CD8-positive, alpha-beta memory T cell (primary cell): Measurements from ENCODE around the gene CNTNAP1. TPM values are rescaled to one million over a fixed set of nuclear protein-coding genes. Genes with fewer than 3 reads are reported as not detected.
"Not testable (repeated sequence)": the region's sequence is repeated elsewhere in the genome, so short reads cannot be mapped to it uniquely, and the experiment has no call there.

Experiments
- CTCF ChIA-PET: fragments of 350-600 bp; sonication (Branson Sonifier 250); formaldehyde crosslinking; loops from one replicate; lab custom pipeline; 2021; ENCODE audit warnings: antibody characterized with exemption; lab: Charles Lee
- POLR2A ChIA-PET: fragments of 350-600 bp; sonication (Branson Sonifier 250); formaldehyde crosslinking; loops from one replicate; lab custom pipeline; 2021; ENCODE audit warnings: antibody characterized with exemption; lab: Charles Lee
- DNase-seq, 5 donors: peaks; one replicate each; pipeline versions ENCODE4 v3.0.0 to v3.0.0-alpha.2; 2020 to 2022; ENCODE audit warnings: mixed read lengths in 1 of 5
- H3K27ac ChIP-seq: one replicate; pipeline ENCODE4 v1.7.0; 2013; ENCODE audit warnings: low read depth, mild to moderate bottlenecking, low read length, moderate library complexity
- H3K27me3 ChIP-seq: 2 replicates; pipeline ENCODE4 v1.7.0; 2013; ENCODE audit warnings: low read length, mild to moderate bottlenecking; ENCODE audit not compliant: insufficient read depth, poor library complexity, severe bottlenecking
- H3K36me3 ChIP-seq: 2 replicates; pipeline ENCODE4 v1.7.0; 2013; ENCODE audit warnings: mild to moderate bottlenecking, low read length, moderate library complexity; ENCODE audit not compliant: insufficient read depth
- H3K4me1 ChIP-seq: 2 replicates; pipeline ENCODE4 v1.7.0; 2013; ENCODE audit warnings: mild to moderate bottlenecking, low read length, moderate library complexity; ENCODE audit not compliant: insufficient read depth
- H3K4me3 ChIP-seq: 2 replicates; pipeline ENCODE4 v1.7.0; 2013; ENCODE audit warnings: mild to moderate bottlenecking, low read length
- H3K9me3 ChIP-seq: 2 replicates; pipeline ENCODE4 v1.7.0; 2013; ENCODE audit warnings: mild to moderate bottlenecking, low read length
- H3K27ac Mint-ChIP-seq, 8 donors: one replicate each; pipeline ENCODE4 v1.8.0; 2020 to 2021; ENCODE audit warnings: mixed read lengths in 8 of 8, mild to moderate bottlenecking in 6 of 8, inconsistent platforms in 3 of 8, moderate library complexity in 3 of 8
- H3K27me3 Mint-ChIP-seq, 2 donors: one replicate each; pipeline ENCODE4 v1.8.0; 2020 to 2021; ENCODE audit warnings: mixed read lengths in 2 of 2, mild to moderate bottlenecking in 1 of 2, moderate library complexity in 1 of 2
- H3K36me3 Mint-ChIP-seq, 3 donors: one replicate each; pipeline ENCODE4 v1.8.0; 2020 to 2021; ENCODE audit warnings: mixed read lengths in 3 of 3, inconsistent platforms in 1 of 3, mild to moderate bottlenecking in 1 of 3
- H3K4me1 Mint-ChIP-seq, 3 donors: one replicate each; pipeline ENCODE4 v1.8.0; 2020 to 2021; ENCODE audit warnings: mixed read lengths in 3 of 3, inconsistent platforms in 1 of 3, mild to moderate bottlenecking in 1 of 3
- H3K4me3 Mint-ChIP-seq, 7 donors: one replicate each; pipeline ENCODE4 v1.8.0; 2020 to 2021; ENCODE audit warnings: mixed read lengths in 7 of 7, mild to moderate bottlenecking in 6 of 7, moderate library complexity in 4 of 7, inconsistent platforms in 2 of 7
- H3K9me3 Mint-ChIP-seq, 5 donors: one replicate each; pipeline ENCODE4 v1.8.0; 2020 to 2022; ENCODE audit warnings: mixed read lengths in 5 of 5, mild to moderate bottlenecking in 3 of 5, moderate library complexity in 2 of 5, inconsistent platforms in 1 of 5
- polyA plus RNA-seq: library from polyadenylated mRNA; unstranded; fragments of 300-500 nt; fragmentation: Illumina TruSeq; gene quantifications from one replicate; pipeline ENCODE4 v1.2.3, GENCODE V29; 2021
- total RNA-seq, 2 experiments: library from RNA; stranded (reverse); gene quantifications; one replicate each; pipeline ENCODE4 v1.2.3, GENCODE V29; 2021

The CNTNAP1 gene
- total and polyA plus RNA-seq, 3 experiments from 2014 or later: 1.1 to 1.7 (median 1.2) TPM

- H3K4me1 ChIP-seq: peaks cover 1% of the 10 kb centered on the region
- Mint-ChIP-seq H3K4me3 (peak overlapping the region in 1 of 7 donors; percentile 54), H3K36me3 (peaks cover 0 to 3% (median 0%) of the 10 kb centered on the region in 3 donors), H3K4me1 (peaks cover 5 to 7% (median 7%) of the 10 kb centered on the region in 3 donors), H3K27me3 (peaks cover 21 to 22% of the 10 kb centered on the region in 2 donors), H3K9me3 (no peaks in the 10 kb centered on the region), H3K27ac (no peak overlapping the region)
- ChIA-PET CTCF (interaction anchor here (1.0 kb wide), 1 partner anchor 30 kb away, joined by 3 read pairs; no protein-coding TSS in a partner anchor), POLR2A (no interaction called here)
- H3K36me3 ChIP-seq: no peaks in the 10 kb centered on the region
- no peak overlapping the region for H3K27ac ChIP-seq
- no peaks in the 10 kb centered on the region for H3K9me3 ChIP-seq
- no peaks in the 10 kb centered on the region for H3K27me3 ChIP-seq
- no peak overlapping the region for H3K4me3 ChIP-seq
- no peak for DNase-seq
Measured at GRCh38 chr17:42653179-42654124, 28.9 kb upstream of the CNTNAP1 start.

DNA sequence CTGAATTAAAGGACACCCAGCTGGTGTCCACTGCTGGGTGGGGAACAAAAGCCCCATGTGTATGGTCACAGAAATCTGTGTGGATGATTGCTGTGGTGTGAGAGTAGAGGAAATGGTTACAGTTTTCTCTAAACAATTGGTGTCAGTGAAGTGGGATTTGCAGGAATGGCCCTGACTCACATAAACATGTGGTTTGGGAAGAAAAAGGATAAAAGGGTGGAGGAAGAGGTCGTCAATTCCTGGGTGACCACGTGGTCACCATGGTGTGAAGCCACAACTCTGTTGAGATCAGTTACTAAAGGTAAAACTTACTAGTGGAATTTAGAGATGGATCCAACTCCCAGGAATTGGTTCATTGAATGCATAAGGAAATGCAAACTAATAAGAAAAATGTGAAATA, 26.8 kb upstream of the CNTNAP1 start:
- H3K4me1 ChIP-seq: peaks cover 5% of the 10 kb centered on the region
- H3K4me1 Mint-ChIP-seq: peaks cover 11 to 24% (median 13%) of the 10 kb centered on the region in 3 donors
- H3K27me3 ChIP-seq: no peaks in the 10 kb centered on the region
- no peak overlapping the region for H3K27ac ChIP-seq
- H3K36me3 Mint-ChIP-seq: peaks cover 2 to 3% (median 2%) of the 10 kb centered on the region in 3 donors
- H3K27me3 Mint-ChIP-seq: peaks cover 18 to 19% of the 10 kb centered on the region in 2 donors
- H3K36me3 ChIP-seq: no peaks in the 10 kb centered on the region
- ChIA-PET POLR2A (no interaction called here), CTCF (no interaction called here)
- DNase-seq: no peak
- H3K27ac Mint-ChIP-seq: no peak overlapping the region
- H3K4me3 ChIP-seq: no peak overlapping the region
- H3K9me3 Mint-ChIP-seq: no peaks in the 10 kb centered on the region
- H3K9me3 ChIP-seq: no peaks in the 10 kb centered on the region
- peak overlapping the region in 1 of 7 donors; percentile 23 for H3K4me3 Mint-ChIP-seq

DNA sequence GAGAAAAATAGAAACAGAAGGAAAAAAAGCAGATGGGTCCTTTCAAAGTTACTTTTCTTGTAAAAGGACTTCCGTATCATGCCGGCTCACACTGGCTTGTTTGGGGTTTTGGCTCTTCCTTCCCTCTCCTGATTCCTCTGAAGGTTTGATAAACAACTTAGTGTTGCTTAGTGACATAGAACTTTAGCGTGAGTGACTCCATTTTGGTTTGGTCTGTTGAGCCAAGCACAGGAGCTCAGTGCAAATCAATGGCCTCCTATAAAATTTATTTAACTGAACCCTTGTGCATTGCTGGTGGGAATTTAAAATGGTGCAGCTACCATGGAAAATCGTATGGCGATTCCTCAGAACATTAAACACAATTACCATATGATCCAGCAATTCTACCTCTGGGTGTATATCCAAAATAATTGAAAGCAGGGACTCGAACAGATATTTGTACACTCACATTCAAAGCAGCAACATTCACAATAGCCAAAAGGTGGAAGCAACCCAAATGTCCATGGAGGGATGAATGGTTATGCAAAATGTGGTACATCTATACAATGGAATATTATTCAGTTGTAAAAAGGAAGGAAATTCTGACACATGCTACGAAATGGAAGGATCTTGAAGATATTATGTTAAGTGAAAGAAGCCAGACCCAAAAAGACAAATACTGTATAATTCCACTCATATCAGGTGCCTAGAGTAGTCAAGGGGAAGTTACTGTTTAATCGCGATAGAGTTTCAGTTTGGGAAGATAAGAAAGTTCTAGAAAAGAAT, 24.3 kb upstream of the CNTNAP1 start:
- Mint-ChIP-seq H3K9me3 (no peaks in the 10 kb centered on the region), H3K36me3 (peaks cover 3 to 5% (median 3%) of the 10 kb centered on the region in 3 donors), H3K27ac (peak overlapping the region in 2 of 8 donors; percentile 49 to 57), H3K4me1 (peaks cover 13 to 25% (median 14%) of the 10 kb centered on the region in 3 donors), H3K4me3 (peak overlapping the region; percentile 86 to 94 (median 92)), H3K27me3 (peaks cover 12% of the 10 kb centered on the region in 2 donors)
- ChIA-PET POLR2A (no interaction called here), CTCF (interaction anchor here (0.8 to 1.4 kb wide), 2 partner anchors 13 to 21 kb away, joined by 3 read pairs; no protein-coding TSS in a partner anchor)
- no peak for DNase-seq
- Histone ChIP-seq H3K27ac (no peak overlapping the region), H3K4me1 (peaks cover 5% of the 10 kb centered on the region), H3K9me3 (no peaks in the 10 kb centered on the region), H3K4me3 (no peak overlapping the region), H3K36me3 (no peaks in the 10 kb centered on the region), H3K27me3 (no peaks in the 10 kb centered on the region)

- DNase-seq: peak; percentile 50 to 82 (median 67)
- no peaks in the 10 kb centered on the region for H3K9me3 Mint-ChIP-seq
- H3K27ac Mint-ChIP-seq: peak within 1 kb of the TSS in 7 of 8 donors; percentile 49 to 93 (median 77)
- H3K36me3 ChIP-seq: no peaks in the 10 kb centered on the region
- CTCF ChIA-PET: interaction anchor here (0.6 to 1.0 kb wide), 5 partner anchors 15 to 24 kb away, joined by 3 read pairs; no protein-coding TSS in a partner anchor
- peak within 1 kb of the TSS; percentile 86 for H3K4me3 ChIP-seq
- H3K36me3 Mint-ChIP-seq: peaks cover 3 to 13% (median 3%) of the 10 kb centered on the region in 3 donors
- peaks cover 7 to 8% of the 10 kb centered on the region in 2 donors for H3K27me3 Mint-ChIP-seq
- no peaks in the 10 kb centered on the region for H3K27me3 ChIP-seq
- H3K4me3 Mint-ChIP-seq: peak within 1 kb of the TSS; percentile 86 to 94 (median 92)
- H3K27ac ChIP-seq: no peak within 1 kb of the TSS
- no peaks in the 10 kb centered on the region for H3K9me3 ChIP-seq
- POLR2A ChIA-PET: interaction anchor here (0.5 kb wide), 1 partner anchor 130 kb away, joined by 3 read pairs; no protein-coding TSS in a partner anchor
- H3K4me1 ChIP-seq: peaks cover 5% of the 10 kb centered on the region
- H3K4me1 Mint-ChIP-seq: peaks cover 13 to 25% (median 14%) of the 10 kb centered on the region in 3 donors
Measured at GRCh38 chr17:42659079-42659931, 23.0 kb upstream of the CNTNAP1 start, which contains the start of gene TUBG2. TSS of gene TUBG2 (plus strand) at chr17:42659284. CDS start at chr17:42659504, 220 bp downstream.

DNA sequence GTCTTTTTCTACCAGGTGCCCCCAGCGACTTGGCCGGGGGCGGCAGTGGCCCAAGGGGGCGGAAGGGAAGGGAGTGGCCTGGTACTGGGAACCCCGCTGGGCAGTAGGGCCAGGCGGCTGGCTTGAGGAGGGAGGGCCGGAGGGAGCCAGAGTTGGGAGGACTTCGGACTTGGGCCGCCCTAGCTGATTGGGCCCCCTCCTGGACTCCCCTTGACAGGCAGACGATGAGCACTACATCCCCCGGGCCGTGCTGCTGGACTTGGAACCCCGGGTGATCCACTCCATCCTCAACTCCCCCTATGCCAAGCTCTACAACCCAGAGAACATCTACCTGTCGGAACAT, 22.4 kb upstream of the CNTNAP1 start:
- H3K27ac ChIP-seq, H3K4me1 ChIP-seq, H3K27ac Mint-ChIP-seq, H3K27me3 Mint-ChIP-seq, H3K27me3 ChIP-seq, H3K9me3 Mint-ChIP-seq, DNase-seq, H3K36me3 ChIP-seq, POLR2A ChIA-PET, H3K4me3 ChIP-seq, H3K9me3 ChIP-seq: not testable (repeated sequence)
- peaks cover 3 to 15% (median 3%) of the 10 kb centered on the region in 3 donors for H3K36me3 Mint-ChIP-seq
- H3K4me1 Mint-ChIP-seq: peaks cover 13 to 25% (median 14%) of the 10 kb centered on the region in 3 donors
- peak overlapping the region; percentile 9 to 94 (median 89) for H3K4me3 Mint-ChIP-seq
- CTCF ChIA-PET: interaction anchor here (0.6 to 1.0 kb wide), 3 partner anchors 14 to 20 kb away, joined by 3 read pairs; no protein-coding TSS in a partner anchor

DNA sequence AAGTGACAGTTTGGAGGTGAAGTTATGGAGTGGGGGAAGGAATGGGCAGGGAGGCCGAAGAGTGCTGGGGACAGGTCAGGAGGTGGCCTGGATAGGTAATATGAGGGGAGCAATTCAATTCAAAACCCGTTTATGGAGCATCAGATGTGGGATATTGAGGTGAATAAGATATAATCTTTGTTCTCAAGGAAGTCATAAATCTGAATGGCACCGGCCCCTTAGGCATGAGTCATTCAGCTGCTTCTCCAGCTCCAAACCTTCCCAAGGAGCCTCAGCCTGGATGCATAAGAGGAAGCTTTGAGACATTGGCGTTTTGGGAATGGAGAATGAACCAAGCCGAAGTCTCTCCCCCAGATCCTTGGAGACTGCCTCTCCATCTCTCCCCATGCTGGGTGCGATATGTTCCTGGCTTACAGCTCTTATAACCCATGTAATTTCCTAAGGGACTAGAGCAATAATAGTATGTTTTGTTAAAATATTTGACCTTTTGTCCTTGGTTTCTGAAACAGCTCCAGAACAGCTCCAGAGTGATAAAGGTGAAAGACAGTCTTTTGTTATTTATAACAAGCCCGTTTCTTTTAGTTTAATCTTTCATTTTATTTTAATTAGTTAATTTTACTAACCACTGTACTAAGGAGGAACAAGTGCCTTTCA, 21.5 kb upstream of the CNTNAP1 start:
- H3K27ac Mint-ChIP-seq: peak overlapping the region in 3 of 8 donors; percentile 0 to 45 (median 18)
- no peaks in the 10 kb centered on the region for H3K36me3 ChIP-seq

More for the DNA sequence above, 21.5 kb upstream of the CNTNAP1 start:
- H3K4me1 Mint-ChIP-seq: peaks cover 12 to 22% (median 14%) of the 10 kb centered on the region in 3 donors
- Histone ChIP-seq H3K27ac (no peak overlapping the region), H3K27me3 (no peaks in the 10 kb centered on the region), H3K9me3 (no peaks in the 10 kb centered on the region), H3K4me1 (peaks cover 5% of the 10 kb centered on the region), H3K4me3 (no peak overlapping the region)
- peak overlapping the region in 6 of 7 donors; percentile 9 to 62 (median 26) for H3K4me3 Mint-ChIP-seq
- H3K27me3 Mint-ChIP-seq: peaks cover 2% of the 10 kb centered on the region in 2 donors
- ChIA-PET CTCF (interaction anchor here (1.2 to 2.6 kb wide), 3 partner anchors 16 to 83 kb away, joined by 3 to 7 read pairs (median 4); partner anchors contain the start of genes PLEKHH3 and PSMC3IP), POLR2A (interaction anchor here (0.6 kb wide), 1 partner anchor 85 kb away, joined by 3 read pairs; no protein-coding TSS in a partner anchor)
- no peak for DNase-seq
- no peaks in the 10 kb centered on the region for H3K9me3 Mint-ChIP-seq
- H3K36me3 Mint-ChIP-seq: peaks cover 0 to 21% (median 8%) of the 10 kb centered on the region in 3 donors
